ENCODE data around the gene EIF4A3. TPM values are rescaled to one million over a fixed set of nuclear protein-coding genes. Genes with fewer than 3 reads are reported as not detected.

The EIF4A3 gene
- total RNA-seq, 1 donor from 2014 or later: 54.1 TPM

GRCh38 chr17:80142929-80143328 is 4.0 kb downstream of the EIF4A3 start:
- H3K27ac ChIP-seq: no peak overlapping the region
- H3K27me3 ChIP-seq (ENCODE audit: low read depth): no peaks in the 10 kb centered on the region
- H3K36me3 ChIP-seq: peaks cover 71% of the 10 kb centered on the region
- peaks cover 19% of the 10 kb centered on the region for H3K4me1 ChIP-seq
- TF ChIP-seq, protein P1, sequence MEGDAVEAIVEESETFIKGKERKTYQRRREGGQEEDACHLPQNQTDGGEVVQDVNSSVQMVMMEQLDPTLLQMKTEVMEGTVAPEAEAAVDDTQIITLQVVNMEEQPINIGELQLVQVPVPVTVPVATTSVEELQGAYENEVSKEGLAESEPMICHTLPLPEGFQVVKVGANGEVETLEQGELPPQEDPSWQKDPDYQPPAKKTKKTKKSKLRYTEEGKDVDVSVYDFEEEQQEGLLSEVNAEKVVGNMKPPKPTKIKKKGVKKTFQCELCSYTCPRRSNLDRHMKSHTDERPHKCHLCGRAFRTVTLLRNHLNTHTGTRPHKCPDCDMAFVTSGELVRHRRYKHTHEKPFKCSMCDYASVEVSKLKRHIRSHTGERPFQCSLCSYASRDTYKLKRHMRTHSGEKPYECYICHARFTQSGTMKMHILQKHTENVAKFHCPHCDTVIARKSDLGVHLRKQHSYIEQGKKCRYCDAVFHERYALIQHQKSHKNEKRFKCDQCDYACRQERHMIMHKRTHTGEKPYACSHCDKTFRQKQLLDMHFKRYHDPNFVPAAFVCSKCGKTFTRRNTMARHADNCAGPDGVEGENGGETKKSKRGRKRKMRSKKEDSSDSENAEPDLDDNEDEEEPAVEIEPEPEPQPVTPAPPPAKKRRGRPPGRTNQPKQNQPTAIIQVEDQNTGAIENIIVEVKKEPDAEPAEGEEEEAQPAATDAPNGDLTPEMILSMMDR (IDR thresholded peaks at IDR 0.05): no peak
- DNase-seq (no peak), ATAC-seq (no peak)
- no peaks in the 10 kb centered on the region for H3K9me3 ChIP-seq
- intact Hi-C loops (cut with DNase I): no loop called here
- no peak overlapping the region for H3K4me3 ChIP-seq

- intact Hi-C loops (cut with DNase I): no loop called here
- peaks cover 84% of the 10 kb centered on the region for H3K36me3 ChIP-seq
- TF ChIP-seq, protein P1 (IDR thresholded peaks at IDR 0.05): no peak
These were observed 5.3 kb downstream of the EIF4A3 start for GRCh38 chr17:80141463-80142165.

DNA sequence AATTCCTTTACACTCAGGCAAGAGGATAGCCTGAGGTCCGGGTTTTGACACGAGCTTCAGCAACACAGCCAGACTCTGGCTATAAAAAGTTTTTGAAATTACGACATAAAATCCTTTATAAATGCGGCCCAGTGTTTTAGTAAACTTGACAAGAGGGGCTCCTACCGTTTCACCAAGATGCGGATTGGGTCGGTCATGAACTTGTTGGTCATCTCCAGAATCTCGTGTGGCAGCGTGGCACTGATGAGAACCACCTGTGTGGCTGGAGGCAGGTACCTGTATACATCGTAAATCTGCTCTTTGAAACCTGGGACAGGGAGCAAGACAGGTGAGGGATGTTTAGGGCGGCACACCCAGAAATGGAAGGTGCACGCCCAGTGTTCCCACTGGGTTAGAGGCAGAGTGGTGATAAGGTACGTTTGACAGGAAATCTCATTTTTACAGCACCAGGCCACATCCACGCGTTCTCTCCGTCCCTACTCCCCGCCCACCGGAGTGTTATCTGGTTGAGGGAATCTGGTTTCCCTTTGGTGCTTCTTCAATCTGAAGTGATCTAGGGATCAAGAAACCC is 8.0 kb downstream of the EIF4A3 start:
- TF ChIP-seq, protein P1 (IDR thresholded peaks at IDR 0.05): no peak
- Histone ChIP-seq H3K36me3 (peaks cover 100% of the 10 kb centered on the region), H3K9me3 (no peaks in the 10 kb centered on the region), H3K4me1 (no peaks in the 10 kb centered on the region), H3K27ac (no peak overlapping the region), H3K4me3 (no peak overlapping the region), H3K27me3 (ENCODE audit: low read depth) (no peaks in the 10 kb centered on the region)
- DNase-seq (no peak), ATAC-seq (no peak)
- intact Hi-C loops (cut with DNase I): no loop called here

More at GRCh38 chr17:80141463-80142165, 5.3 kb downstream of the EIF4A3 start:
- Histone ChIP-seq H3K9me3 (no peaks in the 10 kb centered on the region), H3K4me3 (no peak overlapping the region), H3K4me1 (peaks cover 17% of the 10 kb centered on the region), H3K27ac (no peak overlapping the region), H3K27me3 (ENCODE audit: low read depth) (no peaks in the 10 kb centered on the region)
- DNase-seq (no peak), ATAC-seq (no peak)

DNA sequence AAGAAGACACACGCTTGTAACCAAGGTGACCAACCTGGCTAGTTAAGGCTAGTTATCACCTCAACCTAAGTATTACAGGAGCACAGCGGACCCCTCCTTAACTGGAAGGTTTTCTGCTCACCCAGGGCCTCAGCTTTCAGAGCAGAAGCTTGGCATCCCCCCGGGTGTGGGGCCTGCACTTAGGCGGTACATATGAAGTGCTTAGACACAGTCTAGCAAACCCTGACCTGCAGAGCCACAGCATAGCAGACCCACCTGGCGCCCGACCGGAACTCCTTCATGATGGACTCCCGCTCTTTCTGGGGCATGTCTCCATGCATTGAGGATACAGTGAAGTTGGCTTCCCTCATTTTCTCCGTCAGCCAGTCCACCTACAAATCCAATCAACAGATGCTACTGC is 9.8 kb downstream of the EIF4A3 start:
- intact Hi-C loops (cut with DNase I): no loop called here
- Histone ChIP-seq H3K27me3 (ENCODE audit: low read depth) (no peaks in the 10 kb centered on the region), H3K36me3 (peaks cover 94% of the 10 kb centered on the region), H3K4me1 (no peaks in the 10 kb centered on the region), H3K9me3 (no peaks in the 10 kb centered on the region), H3K4me3 (no peak overlapping the region), H3K27ac (no peak overlapping the region)
- ATAC-seq (no peak), DNase-seq (no peak)
- TF ChIP-seq, protein P1 (IDR thresholded peaks at IDR 0.05): no peak

DNA sequence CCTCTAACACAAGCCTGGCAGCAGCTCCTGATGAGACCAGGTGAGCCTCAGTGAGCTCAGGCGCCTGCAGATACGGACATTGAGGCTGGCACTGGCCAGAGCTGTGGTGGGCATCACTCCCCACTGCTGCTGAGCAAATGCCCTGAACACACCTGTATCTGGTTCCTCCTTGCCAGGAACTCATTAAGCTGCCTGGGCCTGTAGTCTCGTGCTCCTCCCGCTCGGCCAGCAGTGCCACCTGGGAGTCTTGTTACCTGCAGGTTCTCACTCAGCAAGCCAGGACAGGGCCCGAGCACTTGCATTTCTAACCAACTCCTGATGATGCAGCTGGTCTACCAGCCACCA is 13.3 kb downstream of the EIF4A3 start:
- intact Hi-C loops (cut with DNase I): no loop called here
- H3K9me3 ChIP-seq: no peaks in the 10 kb centered on the region
- TF ChIP-seq, protein P1 (IDR thresholded peaks at IDR 0.05): no peak
- H3K4me3 ChIP-seq: no peak overlapping the region
- no peaks in the 10 kb centered on the region for H3K4me1 ChIP-seq
- DNase-seq: no peak
- no peaks in the 10 kb centered on the region for H3K27me3 ChIP-seq (ENCODE audit: low read depth)
- H3K27ac ChIP-seq: no peak overlapping the region
- peak in 1 of 2 donors; percentile 12 for ATAC-seq
- H3K36me3 ChIP-seq: peaks cover 59% of the 10 kb centered on the region

All from lower lobe of right lung (tissue), 2 donors.